Fibroblast of pulmonary artery (primary cell): ENCODE measurements around the gene GSC.

ENCODE experiments used
- DNase-seq: peaks from one replicate; pipeline ENCODE4 v3.0.0-alpha.2; 2010; ENCODE audit warnings: low read depth
- H3K4me3 ChIP-seq: replicated peaks from 2 replicates; pipeline ENCODE4 v1.5.1; 2011; ENCODE audit warnings: low read depth, mild to moderate bottlenecking, control low read depth, low read length, moderate library complexity
- TF ChIP-seq, protein P1 (sequence below): IDR thresholded peaks from 2 replicates; pipeline ENCODE4 v1.5.1; 2011; ENCODE audit warnings: mild to moderate bottlenecking, control low read depth, low read length, inconsistent platforms; ENCODE audit errors: missing control alignments

Gene GSC

DNA sequence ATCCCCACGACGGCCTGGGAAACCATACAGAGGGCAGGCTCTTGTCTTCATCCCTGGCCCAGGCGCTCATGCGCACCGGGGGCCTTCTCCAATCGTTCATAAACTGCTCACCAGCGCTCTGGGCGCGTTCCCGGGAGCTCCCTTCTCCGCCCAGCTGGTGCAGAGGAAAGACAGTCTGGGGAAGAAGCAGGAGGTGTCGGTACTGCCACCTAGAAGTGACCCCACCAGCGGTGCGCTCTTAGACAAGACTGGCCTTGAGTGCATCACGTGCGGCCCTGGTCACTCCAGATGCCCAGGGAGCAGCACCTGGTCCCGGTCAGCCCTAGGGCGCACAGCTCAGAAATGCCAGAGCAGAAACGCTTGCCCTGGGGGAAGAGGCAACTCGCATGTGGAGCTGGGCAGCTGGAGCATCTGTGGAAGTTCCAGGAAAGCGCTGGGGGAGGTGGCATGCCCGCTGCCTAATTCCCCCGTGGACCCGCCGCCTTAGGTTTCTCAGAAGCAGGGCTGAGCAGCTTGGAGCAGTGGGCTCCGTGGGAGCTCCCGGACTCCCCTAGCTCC is 2.5 kb downstream of the GSC start:
- TF ChIP-seq, protein P1, sequence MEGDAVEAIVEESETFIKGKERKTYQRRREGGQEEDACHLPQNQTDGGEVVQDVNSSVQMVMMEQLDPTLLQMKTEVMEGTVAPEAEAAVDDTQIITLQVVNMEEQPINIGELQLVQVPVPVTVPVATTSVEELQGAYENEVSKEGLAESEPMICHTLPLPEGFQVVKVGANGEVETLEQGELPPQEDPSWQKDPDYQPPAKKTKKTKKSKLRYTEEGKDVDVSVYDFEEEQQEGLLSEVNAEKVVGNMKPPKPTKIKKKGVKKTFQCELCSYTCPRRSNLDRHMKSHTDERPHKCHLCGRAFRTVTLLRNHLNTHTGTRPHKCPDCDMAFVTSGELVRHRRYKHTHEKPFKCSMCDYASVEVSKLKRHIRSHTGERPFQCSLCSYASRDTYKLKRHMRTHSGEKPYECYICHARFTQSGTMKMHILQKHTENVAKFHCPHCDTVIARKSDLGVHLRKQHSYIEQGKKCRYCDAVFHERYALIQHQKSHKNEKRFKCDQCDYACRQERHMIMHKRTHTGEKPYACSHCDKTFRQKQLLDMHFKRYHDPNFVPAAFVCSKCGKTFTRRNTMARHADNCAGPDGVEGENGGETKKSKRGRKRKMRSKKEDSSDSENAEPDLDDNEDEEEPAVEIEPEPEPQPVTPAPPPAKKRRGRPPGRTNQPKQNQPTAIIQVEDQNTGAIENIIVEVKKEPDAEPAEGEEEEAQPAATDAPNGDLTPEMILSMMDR: no peak
- no peak for DNase-seq
- no peak overlapping the region for H3K4me3 ChIP-seq

DNA sequence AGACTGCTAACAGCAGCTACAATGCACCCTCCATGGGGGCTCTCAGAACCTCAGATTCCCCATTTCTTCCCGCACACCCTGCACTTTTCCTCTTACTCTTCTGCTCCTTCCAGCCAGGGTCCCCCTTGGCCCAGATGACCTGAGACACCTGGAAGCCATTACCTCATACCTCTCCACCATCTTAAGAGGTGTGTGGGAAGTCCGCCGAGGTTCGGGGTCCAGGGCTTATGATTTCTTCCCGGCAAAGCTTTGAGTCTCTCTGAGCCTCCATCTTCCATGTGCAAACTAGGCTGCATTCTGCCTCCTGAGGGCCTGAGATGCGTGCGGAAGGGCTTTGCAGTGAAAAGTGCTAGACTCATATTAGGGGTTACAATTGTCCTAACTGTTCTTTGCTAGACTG is 5.3 kb downstream of the GSC start:
- H3K4me3 ChIP-seq: no peak overlapping the region
- TF ChIP-seq, protein P1: no peak
- no peak for DNase-seq

DNA sequence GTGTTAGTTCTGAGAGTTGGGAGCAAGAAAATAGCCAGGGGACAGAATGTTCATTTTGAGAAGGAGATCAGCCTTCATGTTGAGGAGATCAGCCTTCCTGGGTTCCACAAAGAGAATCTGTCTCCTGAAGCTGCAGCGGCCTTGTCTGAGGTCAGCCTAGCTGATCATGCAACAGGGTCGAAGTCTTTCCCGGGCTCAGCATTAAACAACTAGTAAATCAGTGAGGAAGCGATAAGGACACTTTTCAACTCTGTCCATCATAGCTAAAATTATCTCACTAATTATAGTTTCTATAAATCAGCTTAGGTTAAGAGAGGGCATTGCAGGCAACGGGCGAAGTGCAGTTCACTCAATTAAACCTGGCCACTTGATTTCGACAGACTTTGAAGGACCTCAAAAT is 7.5 kb downstream of the GSC start:
- TF ChIP-seq, protein P1: no peak
- DNase-seq: no peak
- no peak overlapping the region for H3K4me3 ChIP-seq

DNA sequence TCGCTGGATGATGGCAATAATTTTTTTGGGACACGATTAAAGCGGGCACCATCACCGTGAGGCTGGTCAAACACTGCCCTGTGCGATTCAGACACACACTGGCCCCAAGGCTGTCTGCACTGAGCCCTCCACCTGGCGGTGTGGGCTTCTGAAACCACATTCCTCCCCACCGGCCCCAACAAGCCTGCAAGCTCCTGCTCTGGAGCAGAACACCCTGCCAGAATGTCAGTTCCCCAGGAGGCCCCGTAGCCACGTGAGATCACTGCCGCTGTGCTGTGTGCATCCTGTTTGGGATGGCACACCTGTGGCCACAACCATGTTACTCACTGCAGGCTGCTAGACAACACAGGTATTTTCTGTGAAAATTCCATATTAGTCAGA is 7.9 kb downstream of the GSC start:
- DNase-seq: no peak
- H3K4me3 ChIP-seq: no peak overlapping the region
- TF ChIP-seq, protein P1: no peak

DNA sequence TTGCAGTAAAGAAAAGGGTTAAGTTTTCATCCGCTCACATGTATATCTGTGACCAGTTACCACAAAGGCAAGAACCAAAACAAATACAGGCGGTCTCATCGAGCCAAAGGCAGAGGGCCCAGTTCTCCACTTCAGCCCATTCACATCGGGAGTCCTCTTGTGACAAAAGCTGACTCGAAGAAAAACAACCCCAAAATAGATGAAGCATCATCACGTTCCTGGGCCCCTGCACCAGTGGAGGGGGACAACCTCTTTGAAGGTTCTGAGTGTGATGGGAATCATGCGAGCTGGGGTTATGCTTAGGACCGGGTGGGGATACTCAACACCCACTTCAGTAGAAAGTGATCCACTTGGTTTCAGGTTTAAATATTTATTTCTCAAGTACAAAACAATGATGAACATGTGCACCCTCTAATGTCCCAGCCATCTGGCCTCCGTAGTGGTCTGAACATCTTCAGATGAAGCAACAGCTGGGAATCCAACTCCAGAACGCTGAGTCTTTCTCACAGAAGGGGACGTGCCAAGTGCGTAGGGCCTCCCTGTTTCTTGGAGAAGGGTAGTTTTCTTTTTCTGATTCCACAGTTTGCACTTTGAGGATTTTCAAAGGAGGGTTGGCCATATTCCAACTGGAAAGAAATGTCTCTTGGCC is 8.4 kb downstream of the GSC start:
- no peak for DNase-seq
- TF ChIP-seq, protein P1: no peak
- H3K4me3 ChIP-seq: no peak overlapping the region

DNA sequence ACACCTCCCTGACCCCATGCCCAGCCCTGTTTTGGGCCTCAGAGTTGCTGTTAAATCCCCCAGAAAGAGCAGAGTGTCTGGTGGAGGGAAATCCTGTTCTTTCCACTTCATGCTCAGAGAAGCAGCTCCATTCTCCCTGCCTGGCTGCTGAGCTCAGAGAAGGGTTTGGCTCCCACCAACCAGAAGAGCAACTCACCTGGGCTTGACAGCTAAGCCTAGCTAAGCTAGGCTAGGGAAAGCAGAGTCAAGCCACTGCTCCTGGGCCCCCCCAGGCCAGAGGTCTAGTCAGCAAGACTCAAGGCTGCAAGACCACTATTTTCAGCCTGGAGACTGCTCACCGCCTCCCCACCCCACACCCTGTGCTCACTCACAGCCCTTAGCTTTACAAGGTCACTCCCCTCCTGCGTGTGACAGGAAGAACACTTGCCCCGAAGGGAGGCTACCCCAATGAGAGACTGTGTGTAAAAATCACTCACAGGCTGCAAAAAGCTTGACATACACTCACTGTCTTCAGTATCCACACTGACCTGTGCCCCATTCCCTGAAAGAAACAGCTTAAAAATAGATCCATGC is 13.5 kb downstream of the GSC start:
- DNase-seq: no peak
- TF ChIP-seq, protein P1: no peak
- H3K4me3 ChIP-seq: no peak overlapping the region

DNA sequence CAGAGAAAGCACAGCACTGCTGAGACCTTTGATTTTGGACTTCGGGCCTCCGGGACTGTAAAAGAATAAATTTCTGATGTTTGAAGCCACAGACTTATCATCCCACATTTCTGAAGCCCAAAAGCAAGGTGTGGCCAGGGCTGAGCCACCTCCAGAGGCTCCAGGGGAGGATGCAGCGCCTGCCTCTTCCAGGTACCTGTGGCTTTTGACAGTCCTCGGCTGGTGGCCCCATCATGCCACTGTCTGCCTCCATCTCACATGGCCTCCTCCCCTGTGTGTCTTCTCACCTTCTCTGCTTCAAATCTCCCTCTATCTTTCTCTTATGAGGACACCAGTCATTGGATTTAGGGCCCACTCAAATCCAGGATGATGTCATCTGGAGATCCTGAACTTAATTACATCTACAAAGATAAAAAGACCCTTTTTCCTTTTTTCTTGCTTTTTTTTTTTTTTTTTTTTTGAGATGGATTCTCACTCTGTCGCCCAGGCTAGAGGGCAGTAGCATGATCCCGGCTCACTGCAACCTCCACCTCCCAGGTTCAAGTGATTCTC is 15.4 kb downstream of the GSC start:
- no peak for DNase-seq
- H3K4me3 ChIP-seq: no peak overlapping the region
- TF ChIP-seq, protein P1: no peak
